GM19043 (cell line): ENCODE results near the gene RING1.
"Not testable (repeated sequence)": the region's sequence is repeated elsewhere in the genome, so short reads cannot be mapped to it uniquely, and the experiment has no call there.

ENCODE experiments used
- ATAC-seq: cut with Tn5 transposase; IDR thresholded peaks from one replicate; pipeline ENCODE4 v1.9.1; 2021; ENCODE audit warnings: low read depth; ENCODE audit not compliant: unreplicated experiment

Gene RING1

DNA sequence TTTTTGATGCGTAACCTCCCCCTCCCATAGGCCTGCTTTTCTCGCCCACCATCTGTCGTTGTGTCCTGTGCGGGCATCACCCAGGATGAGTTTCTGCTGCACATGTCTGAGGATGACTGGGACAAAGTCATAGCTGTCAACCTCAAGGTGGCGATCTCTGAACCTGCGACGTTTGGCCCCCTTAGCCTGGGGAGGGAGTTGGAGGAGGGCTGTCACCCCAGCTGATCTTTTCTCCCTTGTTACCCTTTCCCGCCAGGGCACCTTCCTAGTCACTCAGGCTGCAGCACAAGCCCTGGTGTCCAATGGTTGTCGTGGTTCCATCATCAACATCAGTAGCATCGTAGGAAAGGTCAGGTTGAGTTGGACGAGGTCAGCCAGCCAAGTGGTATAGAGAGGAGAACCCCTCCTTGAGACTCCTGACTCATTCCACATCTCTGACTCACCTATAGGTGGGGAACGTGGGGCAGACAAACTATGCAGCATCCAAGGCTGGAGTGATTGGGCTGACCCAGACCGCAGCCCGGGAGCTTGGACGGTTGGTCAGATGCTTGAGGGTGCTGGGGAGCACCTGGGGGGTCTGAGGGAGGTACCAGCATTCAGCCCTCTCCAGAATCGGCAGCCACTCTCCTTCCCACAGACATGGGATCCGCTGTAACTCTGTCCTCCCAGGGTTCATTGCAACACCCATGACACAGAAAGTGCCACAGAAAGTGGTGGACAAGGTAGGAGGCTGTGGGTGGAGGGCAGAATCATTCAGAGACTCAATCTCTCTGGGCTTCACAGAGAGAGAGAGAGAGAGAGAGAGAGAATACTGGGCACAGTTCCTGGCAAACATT lies 2.9 kb upstream of the RING1 start:
- no peak for ATAC-seq

DNA sequence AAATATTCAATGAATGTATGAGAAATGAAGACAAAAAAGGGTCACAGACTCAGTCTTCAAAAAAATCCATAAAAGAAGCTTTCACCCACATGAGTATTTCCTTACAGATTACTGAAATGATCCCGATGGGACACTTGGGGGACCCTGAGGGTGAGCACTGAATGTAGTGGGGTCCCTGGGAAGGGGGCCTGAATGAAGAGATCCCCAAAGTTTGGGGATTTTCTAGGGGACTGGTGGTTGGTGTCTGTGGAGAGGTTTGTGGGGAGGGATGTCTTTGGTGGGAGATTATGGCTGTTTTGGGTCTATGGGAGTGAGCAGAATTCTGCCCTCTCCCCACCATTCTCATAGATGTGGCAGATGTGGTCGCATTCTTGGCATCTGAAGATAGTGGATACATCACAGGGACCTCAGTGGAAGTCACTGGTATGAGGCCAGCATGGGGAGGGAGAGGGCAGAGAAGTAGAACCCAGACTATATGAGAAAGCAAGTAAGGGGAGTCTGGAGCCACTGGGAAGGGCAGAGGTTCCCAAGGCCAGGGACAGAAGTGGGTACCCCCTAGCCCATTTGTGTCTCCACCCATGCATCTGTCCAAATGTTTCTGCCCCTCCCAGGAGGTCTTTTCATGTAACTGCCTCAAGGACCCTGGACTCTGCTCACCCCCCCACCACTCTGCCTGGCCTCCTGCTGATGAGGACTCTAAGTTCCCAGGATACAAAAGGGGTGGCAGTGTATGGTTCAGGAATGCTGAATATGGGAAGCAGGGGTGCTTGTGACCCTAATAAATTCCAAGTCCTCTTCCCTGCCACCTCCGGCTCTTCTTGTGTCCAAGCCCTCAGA lies 2.1 kb upstream of the RING1 start:
- ATAC-seq, result no peak

DNA sequence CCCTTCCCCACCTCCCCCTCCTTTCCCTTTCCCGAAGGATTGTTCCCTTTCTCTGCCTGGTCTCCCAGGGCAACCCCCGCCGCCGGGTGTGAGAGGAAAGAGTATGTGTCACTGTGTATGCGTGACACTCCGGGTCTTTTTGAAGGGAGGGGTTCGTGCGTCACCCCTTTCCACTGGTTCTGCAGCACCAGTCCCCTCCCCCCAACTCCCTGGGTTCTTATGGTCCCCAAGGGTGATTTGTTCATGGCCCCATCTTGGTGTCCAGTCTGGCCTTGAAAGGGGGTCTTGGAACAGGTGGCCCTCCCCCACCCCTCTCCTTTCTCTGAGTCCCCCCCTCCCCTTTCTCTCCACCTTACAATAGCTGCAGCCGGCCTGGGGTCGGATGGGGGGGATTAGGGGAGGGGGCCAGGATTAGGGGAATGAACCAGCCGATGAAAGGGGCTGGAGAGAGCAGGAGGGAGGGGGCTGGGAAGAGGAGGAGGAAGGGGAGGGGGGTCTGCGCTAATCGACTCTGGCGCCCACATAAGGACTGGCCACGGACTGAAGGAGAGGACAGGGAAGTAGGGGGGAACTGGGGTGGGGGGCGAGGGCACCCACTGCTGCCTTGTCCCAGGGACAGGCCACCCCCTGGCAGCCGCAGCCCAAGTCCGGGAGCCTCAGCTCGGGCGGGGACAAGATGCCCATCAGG lies 1.3 kb upstream of the RING1 start:
- ATAC-seq, result no peak

- ATAC-seq, result no peak
Measured at GRCh38 chr6:33207552-33208090, 679 bp upstream of the RING1 start.

GRCh38 chr6:33209856-33210255 lies 1.6 kb downstream of the RING1 start:
- no peak for ATAC-seq

DNA sequence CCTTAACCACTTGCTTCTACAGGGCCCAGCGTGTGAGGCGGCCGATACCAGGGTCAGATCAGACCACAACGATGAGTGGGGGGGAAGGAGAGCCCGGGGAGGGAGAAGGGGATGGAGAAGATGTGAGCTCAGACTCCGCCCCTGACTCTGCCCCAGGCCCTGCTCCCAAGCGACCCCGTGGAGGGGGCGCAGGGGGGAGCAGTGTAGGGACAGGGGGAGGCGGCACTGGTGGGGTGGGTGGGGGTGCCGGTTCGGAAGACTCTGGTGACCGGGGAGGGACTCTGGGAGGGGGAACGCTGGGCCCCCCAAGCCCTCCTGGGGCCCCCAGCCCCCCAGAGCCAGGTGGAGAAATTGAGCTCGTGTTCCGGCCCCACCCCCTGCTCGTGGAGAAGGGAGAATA lies 2.8 kb downstream of the RING1 start:
- no peak for ATAC-seq

DNA sequence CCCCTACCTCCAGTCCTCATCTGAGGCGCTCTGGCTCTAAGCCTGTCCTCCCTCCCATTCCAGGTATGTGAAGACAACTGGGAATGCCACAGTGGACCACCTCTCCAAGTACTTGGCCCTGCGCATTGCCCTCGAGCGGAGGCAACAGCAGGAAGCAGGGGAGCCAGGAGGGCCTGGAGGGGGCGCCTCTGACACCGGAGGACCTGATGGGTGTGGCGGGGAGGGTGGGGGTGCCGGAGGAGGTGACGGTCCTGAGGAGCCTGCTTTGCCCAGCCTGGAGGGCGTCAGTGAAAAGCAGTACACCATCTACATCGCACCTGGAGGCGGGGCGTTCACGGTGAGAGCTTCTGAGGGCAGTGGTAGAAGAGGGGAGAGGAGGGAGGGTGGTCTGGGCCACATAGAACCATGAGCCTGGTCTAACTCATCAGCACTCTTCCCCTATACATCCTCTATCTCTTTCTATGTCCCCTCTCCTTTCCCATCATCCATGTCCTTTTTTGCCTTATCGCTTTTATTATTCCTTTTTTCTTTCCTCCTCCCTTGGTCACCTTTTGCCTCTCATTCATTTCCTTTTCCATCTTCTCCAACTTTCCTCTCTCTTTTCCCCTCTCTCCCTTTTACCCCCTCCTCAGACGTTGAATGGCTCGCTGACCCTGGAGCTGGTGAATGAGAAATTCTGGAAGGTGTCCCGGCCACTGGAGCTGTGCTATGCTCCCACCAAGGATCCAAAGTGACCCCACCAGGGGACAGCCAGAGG lies 3.5 kb downstream of the RING1 start:
- ATAC-seq, result no peak

DNA sequence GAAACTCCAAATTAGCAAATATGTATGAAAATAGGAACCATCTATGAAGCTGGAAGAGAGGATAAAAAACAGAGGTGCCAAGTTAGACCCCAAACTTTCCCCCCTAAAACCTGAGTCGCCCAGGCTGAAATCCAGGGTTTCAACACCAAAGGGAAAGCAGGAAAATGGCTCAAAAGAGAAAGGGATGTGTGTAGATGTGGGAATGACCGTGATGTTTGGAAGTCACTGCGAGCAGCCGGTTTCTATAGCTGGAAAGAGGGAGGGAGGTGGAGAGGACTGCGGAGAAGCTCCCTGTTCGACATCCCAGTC lies 4.5 kb downstream of the RING1 start:
- ATAC-seq, result no peak

DNA sequence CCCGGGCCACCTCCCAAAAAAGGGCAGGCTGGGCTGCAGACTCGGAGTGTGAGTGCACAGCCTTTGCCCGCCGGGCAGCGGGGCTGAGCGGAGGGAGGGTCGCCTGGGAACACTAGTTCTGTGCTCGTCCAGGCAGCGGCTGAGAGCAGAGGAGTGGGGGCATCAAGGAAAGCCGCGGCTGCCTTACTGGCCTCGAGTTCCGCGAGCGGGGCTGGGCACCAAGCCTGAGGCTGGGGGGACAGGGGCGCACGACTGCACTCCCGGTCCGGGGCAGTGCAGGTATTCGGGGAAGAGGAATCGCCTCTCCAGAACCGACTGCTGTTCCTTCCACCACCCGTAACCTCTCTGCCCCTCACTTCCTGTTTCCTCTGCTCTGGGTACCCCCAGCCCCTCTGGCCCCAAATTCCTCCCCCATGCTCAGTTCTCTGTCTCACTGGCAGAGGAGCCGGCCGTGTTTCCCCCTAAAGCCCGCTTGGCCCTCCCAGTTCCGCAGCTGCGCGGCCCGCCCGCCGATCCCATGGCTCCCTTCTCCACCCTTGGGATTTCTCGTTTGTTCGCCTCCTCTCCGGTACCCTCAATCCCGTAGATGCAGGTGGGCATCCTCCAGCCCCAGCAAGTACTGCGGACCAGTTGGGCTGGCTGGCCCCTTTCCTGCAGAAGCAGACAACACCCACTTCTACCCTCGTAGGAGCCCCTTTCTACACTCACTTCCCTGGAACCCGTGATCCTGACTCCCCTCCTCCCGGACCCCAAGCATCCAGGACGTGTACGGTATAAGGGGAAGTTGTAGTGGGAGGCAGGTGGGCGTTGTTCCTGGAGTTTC lies 5.1 kb downstream of the RING1 start:
- no peak for ATAC-seq

DNA sequence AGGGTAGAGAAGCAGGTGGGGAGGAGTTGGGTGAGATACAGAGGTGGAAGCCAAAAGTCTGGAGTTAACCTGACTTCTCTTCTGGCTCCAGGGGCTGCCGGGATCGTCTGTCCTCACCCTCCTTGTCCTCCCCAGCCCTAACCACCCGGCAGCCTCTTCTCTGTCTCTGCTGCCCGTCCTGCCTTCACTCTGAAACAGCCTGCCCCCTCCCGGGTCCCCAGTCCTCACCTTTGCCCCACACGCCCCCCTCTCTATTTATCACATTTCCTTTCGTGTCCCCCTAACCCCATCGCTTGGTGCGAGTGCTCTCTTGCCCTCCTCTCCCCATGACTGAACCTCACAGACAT lies 5.7 kb downstream of the RING1 start:
- ATAC-seq, result no peak

DNA sequence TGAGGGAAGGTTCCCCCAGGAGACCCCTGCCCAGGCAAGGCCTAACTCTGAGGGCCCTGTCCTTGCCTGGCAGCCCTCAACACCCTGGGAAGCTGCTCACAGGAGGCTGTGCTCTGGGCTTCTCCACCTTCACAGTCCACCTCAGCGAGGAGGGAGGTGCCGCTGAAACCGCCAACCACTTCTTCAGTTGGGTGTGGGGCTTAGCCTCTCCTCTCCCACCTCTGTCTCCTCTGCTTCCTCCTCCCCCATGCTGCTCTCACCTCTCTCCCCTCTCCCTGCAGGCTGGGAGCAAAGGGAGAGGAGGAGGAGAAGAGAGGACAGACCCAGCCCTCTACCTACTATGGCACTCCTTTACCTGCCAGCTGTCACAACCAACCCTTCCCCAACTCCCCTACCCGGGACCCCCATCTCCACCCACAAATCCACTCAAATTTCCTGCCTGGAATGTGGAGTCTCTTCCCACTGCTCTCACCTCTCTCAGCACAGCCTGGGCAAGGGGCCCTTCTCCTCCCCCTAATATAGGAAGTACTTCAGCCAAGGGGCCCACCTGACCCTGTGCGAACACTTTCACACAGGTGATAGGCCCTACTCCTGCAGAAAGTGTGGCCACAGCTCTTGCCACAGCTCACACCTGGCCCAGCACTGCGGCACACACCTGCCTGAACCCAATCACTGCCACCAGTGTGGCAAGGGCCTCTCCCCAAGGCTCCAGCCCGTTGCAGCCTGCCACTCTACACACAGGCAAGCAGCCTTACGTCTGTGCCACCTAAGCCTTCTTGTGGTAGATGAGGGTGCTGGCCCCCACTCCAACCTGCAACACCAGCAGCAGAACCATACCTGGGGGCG lies 7.2 kb downstream of the RING1 start:
- no peak for ATAC-seq

GRCh38 chr6:33216117-33216649 lies 7.9 kb downstream of the RING1 start:
- ATAC-seq, result no peak

- ATAC-seq, result no peak
Measured at GRCh38 chr6:33217246-33217645, 8.9 kb downstream of the RING1 start.

DNA sequence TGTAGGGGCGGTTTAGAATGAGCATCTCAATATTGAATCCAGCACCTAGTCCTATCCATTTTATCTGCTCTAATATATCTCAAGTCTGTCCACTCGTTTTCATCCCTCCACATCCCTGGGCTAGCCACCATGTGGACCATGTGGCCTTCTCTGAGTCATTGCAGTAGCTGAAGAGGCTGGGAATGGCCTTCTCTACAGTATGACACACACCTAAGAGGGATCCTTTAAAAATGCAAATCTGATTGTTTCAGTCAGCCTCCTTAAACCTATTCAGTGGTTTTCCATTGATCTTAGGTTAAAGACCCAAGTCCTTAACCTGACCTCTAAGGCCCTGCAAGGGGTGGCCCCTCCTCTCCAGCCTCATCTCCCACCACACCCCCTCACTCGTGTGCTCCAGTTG lies 9.4 kb downstream of the RING1 start:
- no peak for ATAC-seq

DNA sequence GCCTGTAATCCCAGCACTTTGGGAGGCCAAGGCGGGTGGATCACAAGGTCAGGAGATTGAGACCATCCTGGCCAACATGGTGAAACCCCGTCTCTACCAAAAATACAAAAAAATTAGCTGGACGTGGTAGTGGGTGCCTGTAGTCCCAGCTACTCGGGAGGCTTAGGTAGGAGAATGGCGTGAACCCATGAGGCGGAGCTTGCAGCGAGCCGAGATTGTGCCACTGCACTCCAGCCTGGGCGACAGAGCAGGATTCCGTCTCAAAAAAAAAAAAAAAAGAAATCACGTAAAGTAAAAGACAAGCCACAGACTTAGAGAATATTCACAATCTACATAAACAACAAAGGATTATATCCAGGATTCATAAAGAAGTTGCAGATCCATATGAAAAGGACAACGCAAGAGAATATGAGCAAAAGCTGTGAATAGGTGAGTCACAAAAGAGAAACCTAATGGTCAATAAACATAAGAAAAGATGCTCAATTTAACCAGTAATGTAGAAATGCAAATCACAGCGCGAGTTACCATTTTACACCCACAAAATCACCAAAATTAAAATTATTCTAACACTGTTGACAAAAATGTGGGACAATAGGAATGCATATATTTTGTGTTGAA lies 18.3 kb downstream of the RING1 start:
- not testable (repeated sequence) for ATAC-seq

GRCh38 chr6:33235221-33235634 lies 26.9 kb downstream of the RING1 start:
- no peak for ATAC-seq

- no peak for ATAC-seq
Measured at GRCh38 chr6:33236328-33236727, 28.0 kb downstream of the RING1 start.

DNA sequence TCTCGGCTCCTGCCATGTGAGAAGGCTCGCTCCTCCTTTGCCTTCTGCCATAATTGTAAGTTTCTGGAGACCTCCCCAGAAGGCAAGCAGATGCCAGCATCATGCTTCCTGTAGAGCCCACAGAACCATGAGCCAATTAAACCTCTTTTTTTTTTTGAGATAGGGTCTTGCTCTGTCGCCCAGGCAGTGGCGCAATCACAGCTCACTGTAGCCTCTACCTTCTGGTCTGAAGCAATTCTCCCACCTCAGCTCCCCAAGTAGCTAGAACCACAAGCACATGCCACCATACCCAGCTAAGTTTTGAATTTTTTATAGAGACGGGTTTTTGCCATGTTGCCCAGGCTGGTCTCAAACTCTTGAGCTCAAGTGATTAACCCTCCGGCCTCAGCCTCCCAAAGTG lies 28.6 kb downstream of the RING1 start:
- no peak for ATAC-seq
